Measurements from ENCODE around the gene BAG1.

Gene BAG1

DNA sequence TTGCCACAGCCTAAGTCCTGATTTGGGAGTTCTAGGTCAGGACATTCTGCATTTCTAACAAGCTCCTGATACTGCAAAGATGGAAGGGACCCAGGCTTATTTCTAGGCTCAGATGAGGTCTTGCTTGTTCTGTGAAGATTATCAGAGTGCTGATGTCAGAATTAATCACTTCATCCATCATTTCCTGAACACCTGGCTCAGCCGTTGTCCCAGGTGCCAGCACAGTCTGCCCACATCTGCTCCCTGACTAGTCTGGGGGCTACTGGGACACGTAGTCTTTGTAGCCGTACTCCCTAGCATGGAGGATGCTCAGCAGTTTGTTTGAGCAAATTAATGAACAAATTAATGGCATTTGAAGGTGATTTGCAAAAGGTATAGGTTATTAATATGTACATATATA, 42.5 kb downstream of the BAG1 start:
- H3K4me3 ChIP-seq (ENCODE audit: low read depth, low read length) = no peak overlapping the region
- DNase-seq (ENCODE audit: low read depth) = no peak
- TF ChIP-seq, protein P1, sequence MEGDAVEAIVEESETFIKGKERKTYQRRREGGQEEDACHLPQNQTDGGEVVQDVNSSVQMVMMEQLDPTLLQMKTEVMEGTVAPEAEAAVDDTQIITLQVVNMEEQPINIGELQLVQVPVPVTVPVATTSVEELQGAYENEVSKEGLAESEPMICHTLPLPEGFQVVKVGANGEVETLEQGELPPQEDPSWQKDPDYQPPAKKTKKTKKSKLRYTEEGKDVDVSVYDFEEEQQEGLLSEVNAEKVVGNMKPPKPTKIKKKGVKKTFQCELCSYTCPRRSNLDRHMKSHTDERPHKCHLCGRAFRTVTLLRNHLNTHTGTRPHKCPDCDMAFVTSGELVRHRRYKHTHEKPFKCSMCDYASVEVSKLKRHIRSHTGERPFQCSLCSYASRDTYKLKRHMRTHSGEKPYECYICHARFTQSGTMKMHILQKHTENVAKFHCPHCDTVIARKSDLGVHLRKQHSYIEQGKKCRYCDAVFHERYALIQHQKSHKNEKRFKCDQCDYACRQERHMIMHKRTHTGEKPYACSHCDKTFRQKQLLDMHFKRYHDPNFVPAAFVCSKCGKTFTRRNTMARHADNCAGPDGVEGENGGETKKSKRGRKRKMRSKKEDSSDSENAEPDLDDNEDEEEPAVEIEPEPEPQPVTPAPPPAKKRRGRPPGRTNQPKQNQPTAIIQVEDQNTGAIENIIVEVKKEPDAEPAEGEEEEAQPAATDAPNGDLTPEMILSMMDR (IDR thresholded peaks at IDR 0.05; ENCODE audit: low read depth, low read length, missing control alignments) = no peak

- no peak overlapping the region for H3K4me3 ChIP-seq (ENCODE audit: low read depth, low read length)
- no peak for DNase-seq (ENCODE audit: low read depth)
- TF ChIP-seq, protein P1 (IDR thresholded peaks at IDR 0.05; ENCODE audit: low read depth, low read length, missing control alignments) = no peak
These were observed 43.0 kb downstream of the BAG1 start for GRCh38 chr9:33221568-33221884.

GRCh38 chr9:33220681-33221567, 43.6 kb downstream of the BAG1 start:
- no peak for DNase-seq (ENCODE audit: low read depth)

DNA sequence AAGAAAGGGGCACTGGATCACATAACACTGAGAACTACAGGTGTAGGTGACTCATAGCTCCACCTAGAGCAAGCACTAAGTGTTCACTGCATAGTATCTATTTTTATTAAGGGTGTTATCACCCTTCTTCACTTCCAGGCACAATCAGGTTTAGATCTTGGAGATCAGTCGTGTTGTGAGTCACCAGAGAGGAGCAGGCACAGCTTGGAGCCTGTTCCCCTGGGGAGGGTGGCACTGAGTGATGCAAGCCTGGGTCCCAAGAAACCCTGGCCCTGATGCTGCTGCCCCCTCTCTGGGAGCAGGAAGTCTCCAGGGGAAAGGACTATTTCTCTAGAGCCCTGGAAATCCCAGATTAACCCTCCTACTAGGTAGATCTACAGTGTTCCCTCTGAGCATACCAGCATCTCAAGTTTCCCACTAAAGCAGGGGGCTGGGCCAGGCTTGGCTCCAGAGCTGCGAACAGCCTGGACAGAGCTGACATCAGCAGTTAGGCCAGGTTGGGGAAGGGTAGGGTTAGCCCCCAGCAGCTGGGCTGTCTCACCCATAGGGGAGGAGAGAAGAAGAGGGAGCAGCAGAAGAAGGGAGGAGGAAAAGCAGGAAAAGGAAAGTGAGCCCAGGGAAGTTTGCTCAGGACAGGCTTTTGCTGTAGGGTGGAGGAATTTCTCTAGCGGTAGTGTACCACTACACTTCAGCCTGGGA, 52.7 kb downstream of the BAG1 start:
- DNase-seq (ENCODE audit: low read depth) = no peak
- TF ChIP-seq, protein P1 (IDR thresholded peaks at IDR 0.05; ENCODE audit: low read depth, low read length, missing control alignments) = no peak
- H3K4me3 ChIP-seq (ENCODE audit: low read depth, low read length) = no peak overlapping the region

More at GRCh38 chr9:33220681-33221567, 43.6 kb downstream of the BAG1 start:
- TF ChIP-seq, protein P1 (IDR thresholded peaks at IDR 0.05; ENCODE audit: low read depth, low read length, missing control alignments) = no peak
- H3K4me3 ChIP-seq (ENCODE audit: low read depth, low read length) = no peak overlapping the region

- H3K4me3 ChIP-seq (ENCODE audit: low read depth, low read length) = no peak overlapping the region
- TF ChIP-seq, protein P1 (IDR thresholded peaks at IDR 0.05; ENCODE audit: low read depth, low read length, missing control alignments) = no peak
- DNase-seq (ENCODE audit: low read depth) = no peak
These were observed 54.3 kb downstream of the BAG1 start for GRCh38 chr9:33210006-33210715.

DNA sequence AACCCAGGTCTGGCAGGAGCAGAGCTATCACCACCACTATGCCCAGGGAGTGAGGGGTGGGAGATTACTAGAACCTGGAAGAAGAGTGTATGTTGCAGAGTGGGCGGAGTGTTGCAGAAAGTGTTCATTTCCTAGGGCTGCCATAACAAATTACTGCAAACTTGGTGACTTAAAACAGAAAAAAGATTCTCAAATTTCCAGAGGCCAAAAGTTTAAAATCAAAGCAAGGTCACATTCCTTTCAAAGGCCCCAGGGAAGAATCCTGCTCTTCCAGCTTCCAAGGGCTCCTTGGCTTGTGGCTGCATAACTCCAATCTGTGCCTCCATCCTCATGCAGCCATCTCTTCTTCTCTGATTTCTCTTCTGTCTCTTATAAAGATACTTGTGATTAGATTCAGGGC, 55.1 kb downstream of the BAG1 start:
- H3K4me3 ChIP-seq (ENCODE audit: low read depth, low read length) = no peak overlapping the region
- TF ChIP-seq, protein P1 (IDR thresholded peaks at IDR 0.05; ENCODE audit: low read depth, low read length, missing control alignments) = no peak
- DNase-seq (ENCODE audit: low read depth) = no peak

All from GM12864 (cell line).